NAMALWA (cell line): ENCODE measurements around the gene SNX9.

ENCODE experiments used
- DNase-seq: peaks from one replicate; pipeline ENCODE4 v3.0.0-alpha.2; 2015; ENCODE audit warnings: low spot score

SNX9 gene

DNA sequence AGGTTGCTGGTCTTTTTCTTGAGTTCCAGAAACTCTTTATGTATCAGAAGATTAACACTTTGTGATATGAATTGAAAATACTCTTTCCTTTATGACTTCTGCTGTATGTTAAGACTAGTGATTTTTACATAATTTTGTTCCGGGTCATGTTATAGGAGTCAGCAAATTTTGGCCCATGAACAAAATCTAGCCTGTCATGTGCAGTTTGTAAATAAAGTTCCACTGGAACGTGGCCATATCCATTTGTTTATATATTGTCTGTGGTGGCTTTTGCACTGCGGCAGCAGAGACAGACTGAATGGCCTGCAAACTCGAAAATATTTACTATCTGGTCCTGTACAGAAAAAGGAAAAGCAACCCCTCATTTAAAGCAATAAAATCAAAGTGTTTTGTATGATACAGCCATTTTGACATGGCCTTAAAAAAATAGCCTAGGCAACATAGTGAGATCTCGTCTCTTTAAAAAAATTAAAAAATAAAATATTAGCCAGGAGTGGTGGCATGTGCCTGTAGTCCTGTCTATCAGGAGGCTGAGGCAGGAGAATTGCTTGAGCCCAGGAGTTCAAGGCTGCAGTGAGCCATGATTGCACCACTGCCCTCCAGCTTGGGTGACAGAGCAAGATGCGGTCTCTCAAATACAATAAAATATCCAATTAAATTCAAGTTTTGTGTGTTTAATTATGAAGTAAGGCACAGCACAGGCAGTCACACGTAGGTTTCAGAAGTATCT is 36.9 kb downstream of the SNX9 start:
- DNase-seq = no peak

DNA sequence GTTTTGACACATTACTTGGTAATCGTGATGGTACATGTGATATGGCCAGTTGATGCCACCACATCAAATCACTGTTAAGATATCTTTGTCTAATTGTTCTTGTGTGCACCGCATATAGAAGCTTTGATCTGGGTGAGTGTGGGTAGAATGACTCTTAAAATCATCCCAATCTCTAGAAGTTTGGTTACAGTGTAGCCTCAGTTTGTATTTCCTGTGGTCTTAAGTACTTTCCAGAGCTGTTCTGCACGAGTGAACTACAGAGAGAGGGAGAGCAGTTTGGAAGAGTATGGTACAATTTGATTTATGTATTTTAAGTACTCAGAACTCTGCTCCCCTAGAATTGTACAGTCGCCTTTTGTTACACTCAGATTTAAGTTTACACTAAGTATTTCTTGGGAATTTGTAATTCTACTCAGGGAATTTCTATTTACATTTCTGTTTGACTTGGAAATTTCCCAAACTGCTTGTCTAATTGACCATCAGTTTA is 37.5 kb downstream of the SNX9 start:
- DNase-seq = no peak

DNA sequence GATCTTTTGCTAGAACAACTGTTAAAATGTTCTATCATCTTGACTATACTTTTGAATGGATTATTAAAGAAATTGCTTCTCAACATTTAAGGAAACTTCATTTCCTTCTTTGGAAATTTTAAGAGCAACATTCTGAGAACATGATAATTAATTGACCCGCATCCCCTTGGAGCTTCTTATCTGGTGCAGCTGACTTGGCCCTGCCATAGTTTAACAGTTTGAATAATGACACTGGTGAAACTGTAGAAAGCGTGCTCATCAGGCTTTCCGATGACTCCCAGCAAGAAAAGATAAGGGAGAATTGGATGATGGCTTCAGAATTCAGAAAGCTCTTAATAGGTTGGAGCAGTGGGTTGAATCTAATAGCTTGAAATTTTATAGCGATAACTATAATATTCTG is 38.1 kb downstream of the SNX9 start:
- no peak for DNase-seq

DNA sequence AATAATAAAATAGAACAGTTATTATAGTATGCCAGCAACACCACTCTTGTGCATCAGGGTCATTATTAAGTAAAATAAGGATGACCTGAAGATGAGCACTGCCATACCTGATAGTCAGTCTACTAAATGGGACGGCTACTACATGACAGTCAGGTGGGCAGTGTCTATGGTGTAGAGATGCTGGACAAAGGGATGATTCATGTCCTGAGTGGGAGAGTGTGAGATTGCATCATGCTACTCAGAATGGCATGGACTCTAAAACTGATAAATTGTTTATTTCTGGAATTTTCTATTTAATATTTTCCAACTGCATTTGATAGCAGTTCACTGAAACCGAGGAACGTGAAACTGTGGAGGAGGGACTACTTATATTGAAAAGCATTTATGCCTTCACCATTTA is 38.8 kb downstream of the SNX9 start:
- DNase-seq = no peak

DNA sequence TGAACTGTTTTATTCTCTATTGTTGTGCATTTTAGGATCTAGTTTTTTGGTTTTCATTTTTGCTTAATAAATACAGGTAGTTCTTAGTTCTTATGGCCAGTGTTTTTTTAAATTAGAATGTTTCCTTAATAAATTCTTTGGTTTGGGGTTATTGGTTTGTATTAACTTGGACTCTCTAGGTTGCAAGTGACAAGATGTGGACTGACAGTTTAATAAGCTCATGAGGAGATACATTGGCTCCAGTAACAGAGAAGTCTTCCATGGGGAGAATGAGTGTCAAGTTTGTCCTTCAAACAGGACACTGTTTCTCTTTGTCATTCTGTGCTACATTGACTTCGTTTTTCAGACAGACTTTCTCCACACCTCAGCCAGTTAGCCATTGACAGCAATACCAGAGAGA is 39.7 kb downstream of the SNX9 start:
- DNase-seq = no peak

DNA sequence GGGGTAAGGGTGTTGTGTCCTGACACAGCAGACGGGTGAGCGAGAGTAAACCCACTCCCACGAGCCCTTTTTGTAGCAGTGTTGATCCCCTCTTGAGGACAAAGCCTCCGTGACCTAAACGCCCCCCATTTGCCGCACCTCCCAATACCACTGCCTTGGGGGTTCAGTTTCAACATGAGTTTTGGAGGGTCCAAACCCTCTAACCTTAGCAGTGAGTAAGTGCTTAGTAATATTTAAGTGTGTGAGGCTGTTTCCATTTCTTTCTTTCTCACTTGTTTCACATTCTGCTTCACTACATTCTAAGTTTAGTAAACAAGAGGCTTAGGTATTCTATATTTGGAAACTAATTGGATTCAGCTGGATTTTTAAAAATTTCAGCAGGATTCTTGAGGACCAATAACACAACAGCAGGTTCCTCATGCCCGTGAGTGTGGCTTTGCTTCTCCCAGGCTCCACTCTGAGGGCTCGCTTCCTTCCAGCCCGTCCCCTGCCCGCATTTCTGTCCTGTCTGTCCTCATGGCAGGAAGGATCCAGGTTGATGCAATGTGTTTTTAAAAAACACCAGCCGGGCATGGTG is 41.2 kb downstream of the SNX9 start:
- DNase-seq = no peak

DNA sequence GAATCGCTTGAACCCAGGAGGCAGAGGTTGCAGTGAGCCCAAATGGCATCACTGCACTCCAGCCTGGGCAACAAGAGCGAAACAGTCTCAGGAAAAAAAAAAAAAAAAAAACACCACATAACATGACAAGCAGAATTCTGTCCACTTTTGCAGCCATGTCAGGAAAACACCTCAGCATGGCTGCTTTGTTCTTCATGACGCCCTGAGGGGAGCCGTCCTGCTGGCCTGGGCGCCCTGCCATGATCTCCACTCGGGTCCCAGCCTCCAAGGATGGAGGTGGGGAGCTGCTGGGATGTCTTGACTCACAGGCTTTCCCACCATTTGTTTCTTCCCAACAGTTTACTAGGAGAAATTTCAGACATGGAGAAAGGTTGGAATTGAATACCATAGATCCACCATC is 42.2 kb downstream of the SNX9 start:
- DNase-seq = no peak

DNA sequence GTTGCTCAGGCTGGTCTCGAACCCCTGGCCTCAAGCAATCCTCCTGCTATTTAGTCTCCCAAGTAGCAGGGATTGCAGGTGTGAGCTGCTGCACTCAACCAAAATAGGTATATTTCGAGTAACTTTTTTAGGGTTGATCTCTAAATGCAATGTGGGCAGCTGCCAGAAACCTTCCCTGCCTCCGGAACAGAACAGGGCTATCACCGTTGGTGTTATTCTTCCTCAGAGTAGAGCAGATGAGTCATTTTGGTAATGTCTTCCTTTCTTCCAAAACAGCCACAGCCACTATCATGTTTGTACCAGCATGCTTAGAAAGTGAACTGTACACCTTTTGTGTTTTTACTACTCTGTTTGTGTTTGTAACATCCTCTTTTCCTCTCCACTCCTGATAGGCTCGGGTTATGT is 44.1 kb downstream of the SNX9 start:
- no peak for DNase-seq

DNA sequence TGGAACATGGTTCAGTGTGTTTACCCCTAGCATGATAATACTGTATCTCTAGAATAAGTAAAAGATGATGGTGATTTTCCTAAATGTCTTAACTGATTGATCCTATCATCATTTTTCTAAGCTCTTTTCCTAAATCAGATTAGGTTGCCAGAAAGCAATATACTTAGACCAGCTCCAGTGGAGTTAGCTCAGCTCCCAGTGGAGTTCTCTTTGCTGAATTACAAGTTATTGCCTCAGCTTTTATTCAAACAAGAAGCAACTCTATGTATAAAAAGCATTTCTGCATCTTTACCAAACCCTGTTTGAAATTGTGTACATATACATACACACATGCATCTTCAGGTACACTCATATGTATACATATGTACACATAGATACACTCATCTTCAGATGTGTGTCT is 44.9 kb downstream of the SNX9 start:
- no peak for DNase-seq

DNA sequence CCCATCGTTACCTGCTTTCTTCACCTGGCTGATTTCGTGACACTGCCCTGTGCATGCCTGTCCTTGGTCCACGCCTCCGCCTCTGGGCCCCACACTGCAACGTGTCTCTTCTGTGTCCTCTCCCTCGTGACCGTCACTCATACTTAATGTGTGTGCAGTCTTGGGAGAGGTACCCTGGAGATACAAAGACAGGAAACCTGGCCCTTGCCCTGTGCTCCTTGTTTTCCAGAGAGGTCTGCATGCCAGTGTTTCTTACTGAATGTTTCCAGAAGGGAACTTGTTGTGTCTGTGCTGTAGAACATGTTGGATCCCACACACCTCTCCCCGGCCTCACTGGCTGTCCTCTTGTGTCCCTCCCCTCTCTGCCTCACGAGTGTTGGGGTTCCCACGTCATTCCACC is 45.8 kb downstream of the SNX9 start:
- no peak for DNase-seq

DNA sequence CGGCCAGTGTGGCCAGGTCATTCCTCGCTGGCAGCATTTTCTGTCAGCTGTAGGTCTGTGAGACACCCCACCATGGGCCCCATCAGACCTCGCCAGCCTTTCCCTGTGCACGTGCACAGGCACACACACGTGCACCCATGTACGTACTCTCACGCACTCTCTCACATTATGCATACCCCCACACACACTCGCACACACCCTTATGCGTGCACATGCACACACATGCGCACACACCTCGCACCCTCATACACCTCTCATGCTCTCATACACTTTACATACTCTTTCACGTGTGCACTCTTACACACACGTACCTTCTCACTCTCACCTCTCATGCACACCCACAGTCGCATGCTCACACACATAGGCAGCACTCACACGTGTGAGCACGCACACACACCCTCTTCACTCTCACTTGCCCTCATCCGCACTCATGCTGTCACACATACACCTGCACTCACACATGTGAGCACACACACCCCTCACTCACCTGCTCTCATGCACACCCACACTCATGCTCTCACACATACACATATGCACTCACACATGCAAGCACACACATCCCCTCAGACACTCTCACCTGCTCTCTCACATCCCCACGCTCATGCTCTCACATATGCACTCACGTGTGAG is 46.7 kb downstream of the SNX9 start:
- no peak for DNase-seq

DNA sequence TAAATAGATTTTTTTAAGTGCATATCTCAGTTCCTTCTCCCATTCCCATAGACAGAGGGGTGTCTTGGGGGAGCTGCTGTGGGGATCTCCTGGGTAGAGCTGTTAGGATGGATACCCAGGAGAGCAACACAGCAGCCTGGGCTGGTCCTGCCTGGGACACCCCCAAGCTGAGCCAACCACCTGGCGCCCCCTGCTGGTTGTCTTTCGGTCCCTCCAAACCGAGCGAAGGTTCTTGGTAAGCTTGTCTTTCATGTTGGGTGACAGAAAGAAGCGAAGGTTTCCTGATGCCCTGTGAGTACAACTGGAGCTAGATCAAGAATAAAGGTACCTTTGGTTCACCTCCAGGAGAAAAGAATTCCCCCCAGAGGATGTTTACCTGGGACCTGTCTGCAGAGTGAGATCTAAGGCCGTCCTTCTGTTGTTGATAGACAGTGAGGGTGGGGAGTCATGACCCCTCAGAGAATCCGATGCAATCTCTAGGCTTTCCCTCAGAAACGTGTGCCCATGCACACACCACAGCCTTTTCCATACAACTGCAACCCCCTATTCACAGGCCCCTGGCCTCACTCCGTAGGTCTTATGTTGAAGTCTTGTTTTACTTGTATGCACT is 50.8 kb downstream of the SNX9 start:
- DNase-seq = peak; percentile 79

DNA sequence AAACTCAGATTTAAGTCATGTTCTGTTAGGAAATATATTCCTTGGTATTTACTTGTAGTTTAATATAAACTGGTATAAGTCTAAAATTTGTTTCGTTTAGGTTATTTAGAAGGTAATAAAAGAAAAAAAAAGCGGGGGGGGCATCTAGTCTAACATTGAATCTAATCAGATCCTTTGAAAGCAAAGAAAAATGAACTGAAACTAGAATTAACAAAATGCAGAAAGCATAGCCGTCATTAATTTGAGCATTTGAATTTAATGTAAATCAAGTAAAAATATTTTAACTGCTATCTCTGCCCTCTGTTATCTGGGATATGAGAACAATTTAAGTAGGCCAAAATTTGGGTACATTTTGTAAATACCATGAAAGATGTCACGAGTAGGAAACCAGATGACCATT is 54.1 kb downstream of the SNX9 start:
- no peak for DNase-seq

DNA sequence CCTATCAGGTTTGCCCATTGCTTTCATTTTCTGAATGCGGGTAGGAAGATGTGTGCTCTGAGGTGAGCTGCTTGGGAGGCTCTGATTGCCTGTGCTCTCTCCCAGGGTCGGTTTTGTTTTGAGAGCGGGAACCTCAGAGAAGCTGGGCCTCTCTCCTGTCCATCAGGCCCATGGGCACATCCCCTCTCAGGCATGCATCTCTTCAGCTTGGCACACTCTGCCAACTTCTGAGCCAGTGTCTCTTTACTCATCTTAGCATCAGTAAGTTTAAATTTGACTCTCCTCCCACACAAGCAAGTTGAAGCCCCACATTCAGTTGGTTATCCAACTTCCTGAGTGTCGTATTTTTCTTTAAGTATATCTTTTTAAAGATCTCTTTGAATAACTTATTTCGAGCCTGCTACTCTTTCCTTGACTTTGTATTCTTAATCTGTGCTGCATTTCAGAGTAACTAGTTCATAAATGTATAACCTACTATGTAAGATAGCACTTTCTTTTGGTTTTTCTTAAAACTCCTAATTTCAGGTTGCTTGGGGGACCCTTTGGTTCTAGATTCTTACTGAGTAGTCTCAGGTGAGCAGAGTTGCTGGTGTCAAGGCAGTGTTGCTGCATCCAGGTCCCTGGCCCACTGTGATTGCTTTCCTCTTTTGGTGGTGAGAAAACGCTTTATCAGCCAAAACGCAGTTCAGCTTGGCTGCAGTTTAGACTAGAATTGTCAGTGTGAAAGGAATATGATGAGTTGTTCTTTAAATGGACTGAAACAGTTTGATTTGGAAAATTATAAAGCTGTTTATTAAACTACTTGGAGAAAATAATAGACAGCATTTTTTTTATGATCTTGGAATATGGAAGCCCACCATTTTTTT is 54.8 kb downstream of the SNX9 start:
- no peak for DNase-seq

DNA sequence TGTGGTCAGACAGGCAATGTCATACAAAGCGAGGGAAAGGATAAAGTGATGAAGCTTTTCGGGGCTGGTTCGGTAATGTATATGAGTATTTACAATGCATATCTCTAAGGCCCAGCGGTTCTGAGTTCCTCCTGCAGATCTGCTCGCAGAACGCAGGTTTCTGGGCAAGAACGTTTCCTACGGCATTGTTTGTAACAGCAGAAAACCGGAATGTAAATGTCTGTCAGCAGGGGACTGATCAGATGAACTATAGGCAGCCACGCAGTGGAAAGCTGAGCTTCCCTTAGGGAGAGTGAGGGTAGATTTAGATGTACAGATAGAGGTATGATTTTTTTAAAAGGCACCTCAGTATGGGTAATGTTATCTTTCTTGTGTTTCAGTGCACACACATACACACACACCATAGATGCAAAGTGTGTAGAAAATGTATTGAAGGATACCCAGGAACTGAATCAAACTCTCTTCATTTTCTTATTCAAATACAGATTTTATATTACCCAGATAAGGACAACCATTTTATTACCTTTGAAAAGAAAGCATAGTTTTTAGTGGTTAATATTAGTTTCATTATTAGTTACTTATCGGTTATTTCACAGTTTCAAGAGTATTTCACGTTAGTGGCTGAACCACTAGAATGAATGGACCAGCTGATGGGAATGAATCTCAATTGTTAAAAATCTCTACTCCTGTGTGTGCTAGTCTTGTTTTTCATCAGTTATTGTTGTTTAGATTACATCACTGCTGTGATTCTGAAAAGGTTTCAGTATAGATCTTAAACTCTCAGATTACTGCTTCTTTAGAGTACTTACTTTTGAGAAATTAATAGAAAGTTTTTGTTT is 56.2 kb downstream of the SNX9 start:
- no peak for DNase-seq

DNA sequence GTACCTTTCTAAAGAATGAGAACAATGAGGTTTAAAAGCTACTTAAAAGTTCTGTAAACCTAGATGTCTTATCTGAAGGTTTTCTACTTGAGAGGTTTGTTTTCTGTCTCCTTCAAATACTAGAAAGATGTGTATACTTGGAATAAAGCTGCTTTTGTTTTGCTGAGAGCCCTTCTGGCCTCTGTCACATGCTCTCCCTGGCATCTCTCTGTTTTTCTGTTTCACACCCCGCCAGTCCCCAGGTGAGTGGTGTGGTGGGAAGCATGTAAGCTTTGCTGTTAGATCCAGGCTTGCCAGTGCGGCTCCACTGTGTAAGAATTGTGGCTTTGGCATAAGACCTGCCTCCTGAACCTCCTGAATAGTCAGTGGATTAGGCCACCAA is 56.8 kb downstream of the SNX9 start:
- DNase-seq = no peak

DNA sequence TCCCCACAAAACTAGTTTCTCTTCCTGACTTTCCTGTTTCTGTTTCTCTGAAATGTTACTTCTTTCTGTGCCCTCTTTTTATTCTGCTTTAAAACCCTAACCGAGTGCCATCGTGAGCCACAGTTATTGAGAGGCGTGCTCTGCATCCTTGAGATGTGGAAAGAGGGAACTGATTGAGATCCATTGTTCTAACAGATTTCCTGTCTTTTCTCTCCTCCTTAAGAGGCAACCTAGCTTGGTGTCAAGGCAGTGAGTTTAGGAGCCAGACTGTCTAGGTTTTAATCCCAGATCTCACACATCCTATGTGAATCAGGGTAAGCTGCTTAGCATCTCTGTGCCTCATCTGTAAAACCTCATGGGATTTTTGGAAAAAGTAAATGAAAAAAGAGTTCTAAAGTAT is 57.5 kb downstream of the SNX9 start:
- no peak for DNase-seq

DNA sequence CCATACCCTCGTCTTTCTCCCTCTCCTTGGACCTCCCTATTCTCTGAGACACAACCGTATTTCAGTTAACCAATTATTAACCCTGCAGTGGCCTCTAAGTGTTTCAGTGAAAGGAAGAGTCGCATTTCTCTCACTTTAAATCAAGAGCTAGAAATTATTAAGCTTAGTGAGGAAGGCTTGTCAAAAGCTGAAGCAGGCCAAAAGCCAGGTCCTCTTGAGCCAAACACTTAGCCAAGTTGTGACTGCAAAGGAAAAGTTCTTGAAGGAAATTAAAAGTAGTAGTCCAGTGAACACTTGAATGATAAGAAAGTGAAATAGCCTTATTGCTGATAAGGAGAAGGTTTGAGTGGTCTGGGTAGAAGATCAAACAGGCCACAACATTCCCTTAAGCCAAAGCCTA is 58.3 kb downstream of the SNX9 start:
- no peak for DNase-seq

DNA sequence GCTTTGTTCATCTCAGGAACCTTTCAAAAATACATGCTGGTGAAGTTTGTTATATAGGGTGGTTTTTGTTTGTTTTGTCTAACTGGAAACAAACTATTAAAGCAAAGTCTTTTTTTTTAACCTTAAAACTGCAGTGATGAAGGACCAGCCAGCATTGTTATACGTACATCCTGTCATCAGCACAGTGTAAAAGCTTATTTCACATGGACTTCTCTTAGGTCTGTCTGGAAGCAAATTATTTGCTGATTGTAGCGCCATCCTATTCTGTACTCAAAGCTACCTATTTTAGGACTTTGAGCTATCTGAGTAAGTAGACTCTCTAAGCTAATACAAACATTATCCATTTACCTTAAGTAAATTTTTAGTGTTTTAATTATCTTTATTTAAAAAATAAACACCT is 61.7 kb downstream of the SNX9 start:
- no peak for DNase-seq

DNA sequence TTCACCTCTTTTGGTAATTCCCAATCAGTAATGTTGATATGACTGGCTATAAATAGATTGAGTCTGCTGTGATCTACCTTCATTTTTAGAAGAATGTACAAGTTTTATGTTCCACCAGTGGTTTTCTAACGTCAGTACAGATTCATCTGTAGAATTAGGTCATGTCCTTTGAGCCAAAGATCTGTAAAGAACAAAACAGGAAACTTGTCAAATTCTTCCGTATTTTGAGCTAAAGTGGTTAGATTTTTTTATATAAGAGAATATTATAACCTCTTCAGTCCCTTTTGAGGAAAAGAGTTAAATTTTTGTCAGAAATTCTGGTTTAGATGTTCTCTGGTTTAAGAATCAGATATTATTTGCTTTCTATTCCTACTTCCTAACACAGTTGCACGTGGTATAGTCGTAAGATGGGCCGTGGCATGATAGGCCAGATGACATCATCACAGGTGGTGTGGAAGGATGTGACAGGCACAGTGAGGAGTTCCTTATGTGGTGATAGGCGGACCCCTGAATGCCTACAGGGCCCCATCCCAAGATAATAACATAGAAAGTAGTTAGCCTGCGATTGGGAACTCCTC is 62.3 kb downstream of the SNX9 start:
- peak; percentile 86 for DNase-seq

DNA sequence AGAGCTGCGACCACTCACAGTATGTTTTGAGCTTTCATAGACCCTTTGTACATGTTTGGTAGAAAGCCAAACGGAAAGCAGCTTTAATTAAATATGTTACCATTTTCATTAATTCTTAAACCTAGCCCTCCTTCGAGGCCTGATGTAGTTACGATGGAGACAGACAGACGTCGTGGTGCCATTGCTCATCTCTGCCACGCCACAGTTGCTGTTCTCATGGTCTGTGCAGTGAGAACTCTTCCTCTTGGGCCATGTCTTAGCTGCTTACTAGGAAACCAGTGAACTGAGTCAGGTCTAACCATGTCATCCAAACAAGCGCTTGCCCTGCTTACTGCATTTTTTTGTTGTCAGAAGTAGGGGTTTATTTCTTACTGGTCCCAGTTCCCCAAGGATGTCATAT is 62.8 kb downstream of the SNX9 start:
- peak; percentile 48 for DNase-seq
